SK-N-SH (cell line): ENCODE data around the gene ANKS1B. TPM values are rescaled to one million over a fixed set of nuclear protein-coding genes. Genes with fewer than 3 reads are reported as not detected.

Experiments
- CTCF ChIA-PET: fragments of 300-600, 350-600 bp; formaldehyde crosslinking; extraction: SDS; loops from one replicate; lab custom pipeline; 2021; lab: Yijun Ruan, JAX
- POLR2A ChIA-PET: fragments of 350-600 bp; sonication (Branson Sonifier 250); formaldehyde crosslinking; extraction: SDS; loops from one replicate; lab custom pipeline; 2020; ENCODE audit warnings: antibody characterized with exemption, inconsistent platforms; lab: Yijun Ruan, JAX
- DNase-seq: peaks from one replicate; pipeline ENCODE4 v3.0.0; 2012
- H2AFZ ChIP-seq: fragments of 200-600 bp; sonication (generic); 2 replicates; pipeline ENCODE4 v1.8.1; 2016; ENCODE audit warnings: antibody characterized with exemption, mild to moderate bottlenecking, low read depth
- H3F3A ChIP-seq: fragments of 200-600 bp; sonication (generic); replicated peaks from 2 replicates; pipeline ENCODE3; 2016; ENCODE audit warnings: antibody characterized with exemption, mild to moderate bottlenecking; ENCODE audit not compliant: insufficient read depth
- H3K27ac ChIP-seq, 2 experiments: fragments of 200-500 bp in 1 of 2; fragments of 200-600 bp in 1 of 2; sonication (Bioruptor generic) in 1 of 2; sonication (generic), shearing (Covaris generic) in 1 of 2; 2 replicates each; pipeline versions ENCODE4 v1.5.1 to v1.6.1; 2014 to 2016; ENCODE audit warnings: low read depth in 2 of 2, inconsistent platforms in 1 of 2, low read length in 1 of 2, mild to moderate bottlenecking in 1 of 2, mixed read lengths in 1 of 2
- H3K27me3 ChIP-seq: fragments of 200-600 bp; sonication (generic), shearing (Covaris generic); 2 replicates; pipeline ENCODE4 v1.6.1; 2016; ENCODE audit warnings: mixed run types; ENCODE audit not compliant: insufficient read depth
- H3K36me3 ChIP-seq, 2 experiments: fragments of 200-500 bp in 1 of 2; fragments of 200-600 bp in 1 of 2; sonication (Bioruptor generic) in 1 of 2; sonication (generic) in 1 of 2; replicated peaks in 1 of 2; 2 replicates each; pipeline versions ENCODE3 to v1.5.1; 2014 to 2016; ENCODE audit warnings: low read length in 1 of 2, mild to moderate bottlenecking in 1 of 2; ENCODE audit not compliant: insufficient read depth in 2 of 2, control insufficient read depth in 1 of 2
- H3K4me1 ChIP-seq, 2 experiments: fragments of 200-500 bp in 1 of 2; fragments of 200-600 bp in 1 of 2; sonication (Bioruptor generic) in 1 of 2; sonication (generic), shearing (Covaris generic) in 1 of 2; 2 replicates each; pipeline versions ENCODE4 v1.5.1 to v1.6.1; 2014 to 2016; ENCODE audit warnings: low read depth in 1 of 2, low read length in 1 of 2, mixed run types in 1 of 2; ENCODE audit not compliant: insufficient read depth in 2 of 2, control insufficient read depth in 1 of 2
- H3K4me2 ChIP-seq: fragments of 200-600 bp; sonication (generic), shearing (Covaris generic); 2 replicates; pipeline ENCODE4 v1.6.1; 2017; ENCODE audit warnings: mixed run types
- H3K4me3 ChIP-seq, 2 experiments: fragments of 200-500 bp in 1 of 2; fragments of 200-600 bp in 1 of 2; sonication (Bioruptor generic) in 1 of 2; sonication (generic), shearing (Covaris generic) in 1 of 2; 2 replicates each; pipeline versions ENCODE4 v1.5.1 to v1.8.1; 2014 to 2016; ENCODE audit warnings: low read depth in 2 of 2, inconsistent platforms in 1 of 2, low read length in 1 of 2, mild to moderate bottlenecking in 1 of 2, mixed read lengths in 1 of 2, moderate library complexity in 1 of 2
- H3K79me2 ChIP-seq: fragments of 200-600 bp; sonication (generic); 2 replicates; pipeline ENCODE4 v1.8.1; 2017; ENCODE audit warnings: mild to moderate bottlenecking; ENCODE audit not compliant: insufficient read depth
- H3K9ac ChIP-seq: fragments of 200-600 bp; sonication (generic); 2 replicates; pipeline ENCODE4 v1.6.1; 2017; ENCODE audit warnings: mixed run types
- H3K9me2 ChIP-seq: fragments of 200-600 bp; sonication (generic); 2 replicates; pipeline ENCODE4 v1.6.1; 2017; ENCODE audit warnings: mixed run types
- H3K9me3 ChIP-seq: fragments of 200-600 bp; sonication (generic); 2 replicates; pipeline ENCODE4 v1.6.1; 2017; ENCODE audit warnings: mixed run types, mild to moderate bottlenecking, moderate library complexity
- H4K20me1 ChIP-seq: fragments of 200-600 bp; sonication (generic); 2 replicates; pipeline ENCODE4 v1.6.1; 2017; ENCODE audit warnings: mild to moderate bottlenecking, mixed run types; ENCODE audit not compliant: insufficient read depth
- EP300 ChIP-seq, 2 experiments: IDR thresholded peaks; 2 replicates each; pipeline versions ENCODE4 v1.4.0 to v1.6.1; 2012; ENCODE audit warnings: borderline replicate concordance in 1 of 2, low read depth in 1 of 2, low read length in 1 of 2
- EZH2phosphoT487 ChIP-seq: fragments of 200-600 bp; sonication (generic); IDR thresholded peaks from 2 replicates; pipeline ENCODE4 v1.6.1; 2017; ENCODE audit warnings: low read depth, mixed run types, mild to moderate bottlenecking, antibody characterized with exemption, moderate library complexity, borderline replicate concordance
- FOXM1 ChIP-seq: IDR thresholded peaks from 2 replicates; pipeline ENCODE4 v1.4.0; 2012; ENCODE audit warnings: low read depth, mild to moderate bottlenecking
- GATA2 ChIP-seq: sonication (generic); formaldehyde crosslinking; IDR thresholded peaks from 2 replicates; pipeline ENCODE4 v1.5.0; 2020; ENCODE audit warnings: mild to moderate bottlenecking, missing genetic modification reagents
- IRF3 ChIP-seq: fragments of 150-350 bp; IDR thresholded peaks from 2 replicates; pipeline ENCODE4 v1.6.1; 2016; ENCODE audit warnings: mild to moderate bottlenecking, low read depth, low read length
- JUND ChIP-seq: IDR thresholded peaks from 2 replicates; pipeline ENCODE4 v1.4.0; 2012
- MAX ChIP-seq: IDR thresholded peaks from 2 replicates; pipeline ENCODE4 v1.4.0; 2012; ENCODE audit warnings: low read depth
- MEF2A ChIP-seq: IDR thresholded peaks from 2 replicates; pipeline ENCODE4 v1.4.0; 2012; ENCODE audit warnings: low read depth, borderline replicate concordance
- NRF1 ChIP-seq: IDR thresholded peaks from 2 replicates; pipeline ENCODE4 v1.6.1; 2012; ENCODE audit warnings: low read depth, mild to moderate bottlenecking, low read length
- RCOR1 ChIP-seq: fragments of 150-350 bp; IDR thresholded peaks from 2 replicates; pipeline ENCODE4 v1.6.1; 2017; ENCODE audit warnings: antibody characterized with exemption, low read length
- RXRA ChIP-seq: IDR thresholded peaks from 2 replicates; pipeline ENCODE4 v1.4.0; 2012; ENCODE audit warnings: low read depth, mild to moderate bottlenecking, borderline replicate concordance
- TAF1 ChIP-seq: IDR thresholded peaks from 2 replicates; pipeline ENCODE4 v1.6.1; 2012; ENCODE audit warnings: low read depth, mild to moderate bottlenecking, low read length, moderate library complexity, borderline replicate concordance
- TCF12 ChIP-seq: IDR thresholded peaks from 2 replicates; pipeline ENCODE4 v1.4.0; 2012
- USF2 ChIP-seq: fragments of 150-350 bp; IDR thresholded peaks from 2 replicates; pipeline ENCODE4 v1.6.1; 2017; ENCODE audit warnings: antibody characterized with exemption, low read length, low read depth, borderline replicate concordance
- WGBS: methylation state at CpG from one replicate; pipeline ENCODE4 v1.1.6; 2017; ENCODE audit warnings: low lambda C conversion rate; 5-methylcytosine and 5-hydroxymethylcytosine counted together
- polyA plus RNA-seq, 3 experiments: library from polyadenylated mRNA; depleted of rRNA; stranded (reverse); fragments of >200 nt; gene quantifications; 2 replicates each; pipeline ENCODE4 v1.2.3, GENCODE V29; 2012
- TF ChIP-seq, protein P1 (sequence below): IDR thresholded peaks from 2 replicates; pipeline ENCODE4 v1.4.0; 2012; ENCODE audit warnings: low read depth, borderline replicate concordance

ANKS1B gene
- polyA plus RNA-seq, 1 of the 3 experiments (the other 2 are of a cell fraction) = 1.8 TPM

- no peak overlapping the region for H2AFZ ChIP-seq
- H3F3A ChIP-seq = no peaks in the 10 kb centered on the region
- no peak overlapping the region for H3K4me2 ChIP-seq
- no peak for DNase-seq
- H3K9ac ChIP-seq = no peak overlapping the region
- no peaks in the 10 kb centered on the region for H3K9me2 ChIP-seq
- 8% methylated on average over 2 of the region's 2 CpGs for WGBS
- no peak overlapping the region for H3K27ac ChIP-seq
- H4K20me1 ChIP-seq = no peaks in the 10 kb centered on the region
- CTCF ChIA-PET = no interaction called here
- H3K27me3 ChIP-seq = no peaks in the 10 kb centered on the region
- no peaks in the 10 kb centered on the region for H3K36me3 ChIP-seq
- H3K9me3 ChIP-seq = no peaks in the 10 kb centered on the region
- H3K4me3 ChIP-seq = no peak overlapping the region
- POLR2A ChIA-PET = no interaction called here
- no peaks in the 10 kb centered on the region for H3K79me2 ChIP-seq
- H3K4me1 ChIP-seq = no peaks in the 10 kb centered on the region
- TF ChIP-seq EP300 (IDR thresholded peaks at IDR 0.05; ENCODE audit: borderline replicate concordance in 1 of 2, low read depth in 1 of 2, low read length in 1 of 2) (no peak), FOXM1 (no peak), USF2 (no peak)
Measured at GRCh38 chr12:99212275-99212674, 772.5 kb downstream of the ANKS1B start.

DNA sequence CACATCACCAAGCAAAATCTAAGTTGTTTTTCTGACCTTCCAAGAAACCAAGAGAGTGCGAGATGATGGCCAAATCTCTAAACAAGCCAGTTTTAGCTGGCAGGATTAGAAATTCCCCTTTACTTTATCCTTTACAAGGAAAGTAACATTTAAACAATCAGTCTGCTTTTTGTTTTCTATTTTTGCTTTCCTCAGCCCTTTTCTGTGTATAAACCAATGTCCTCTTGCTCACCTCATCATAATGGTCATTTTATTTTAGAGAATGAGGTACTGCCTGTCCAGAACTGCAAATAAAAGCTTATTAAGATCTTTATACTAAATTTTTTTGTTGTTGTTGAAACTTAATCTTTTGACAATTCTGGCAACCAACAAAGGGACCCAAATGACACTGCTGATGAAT, 779.6 kb downstream of the ANKS1B start:
- CTCF ChIA-PET = interaction anchor here (1.4 kb wide), 1 partner anchor 229 kb away, joined by 3 read pairs; no protein-coding TSS in a partner anchor

More for the DNA sequence above, 779.6 kb downstream of the ANKS1B start:
- H3K4me1 ChIP-seq = no peaks in the 10 kb centered on the region
- no peaks in the 10 kb centered on the region for H3K27me3 ChIP-seq
- H3K27ac ChIP-seq = no peak overlapping the region
- no peaks in the 10 kb centered on the region for H3K36me3 ChIP-seq
- H3K4me3 ChIP-seq = no peak overlapping the region
- no peaks in the 10 kb centered on the region for H4K20me1 ChIP-seq
- no peak overlapping the region for H3K4me2 ChIP-seq
- H3K9ac ChIP-seq = no peak overlapping the region
- no peak for DNase-seq
- no peaks in the 10 kb centered on the region for H3K79me2 ChIP-seq
- H3K9me2 ChIP-seq = no peaks in the 10 kb centered on the region
- H3F3A ChIP-seq = no peaks in the 10 kb centered on the region
- no peak overlapping the region for H2AFZ ChIP-seq
- POLR2A ChIA-PET = no interaction called here
- H3K9me3 ChIP-seq = no peaks in the 10 kb centered on the region
- TF ChIP-seq NRF1 = no peak
- TF ChIP-seq EZH2phosphoT487 = no peak
- no peak for TF ChIP-seq MAX
- TF ChIP-seq, protein P1, sequence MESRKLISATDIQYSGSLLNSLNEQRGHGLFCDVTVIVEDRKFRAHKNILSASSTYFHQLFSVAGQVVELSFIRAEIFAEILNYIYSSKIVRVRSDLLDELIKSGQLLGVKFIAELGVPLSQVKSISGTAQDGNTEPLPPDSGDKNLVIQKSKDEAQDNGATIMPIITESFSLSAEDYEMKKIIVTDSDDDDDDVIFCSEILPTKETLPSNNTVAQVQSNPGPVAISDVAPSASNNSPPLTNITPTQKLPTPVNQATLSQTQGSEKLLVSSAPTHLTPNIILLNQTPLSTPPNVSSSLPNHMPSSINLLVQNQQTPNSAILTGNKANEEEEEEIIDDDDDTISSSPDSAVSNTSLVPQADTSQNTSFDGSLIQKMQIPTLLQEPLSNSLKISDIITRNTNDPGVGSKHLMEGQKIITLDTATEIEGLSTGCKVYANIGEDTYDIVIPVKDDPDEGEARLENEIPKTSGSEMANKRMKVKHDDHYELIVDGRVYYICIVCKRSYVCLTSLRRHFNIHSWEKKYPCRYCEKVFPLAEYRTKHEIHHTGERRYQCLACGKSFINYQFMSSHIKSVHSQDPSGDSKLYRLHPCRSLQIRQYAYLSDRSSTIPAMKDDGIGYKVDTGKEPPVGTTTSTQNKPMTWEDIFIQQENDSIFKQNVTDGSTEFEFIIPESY = no peak
- TF ChIP-seq TAF1 = no peak
- no peak for TF ChIP-seq GATA2 (CRISPR knock-in tag)
- no peak for TF ChIP-seq FOXM1
- no peak for TF ChIP-seq IRF3
- no peak for TF ChIP-seq MEF2A
- no peak for TF ChIP-seq JUND
- no peak for TF ChIP-seq RCOR1
- no peak for TF ChIP-seq RXRA
- TF ChIP-seq TCF12 = no peak
- WGBS = 89% methylated on average over 1 of the region's 1 CpG
